ENCODE results near the gene TEKT5.
"Not testable (repeated sequence)": the region's sequence is repeated elsewhere in the genome, so short reads cannot be mapped to it uniquely, and the experiment has no call there.

TEKT5 gene

GRCh38 chr16:10637337-10638037 lies 57.2 kb downstream of the TEKT5 start:
- DNase-seq = no peak
- Histone ChIP-seq H3K9me3 (no peaks in the 10 kb centered on the region), H3K4me1 (no peaks in the 10 kb centered on the region), H3K36me3 (no peaks in the 10 kb centered on the region), H3K4me3 (ENCODE audit: low read depth, low read length) (no peak overlapping the region), H3K27me3 (no peaks in the 10 kb centered on the region)
- TF ChIP-seq CTCF (IDR thresholded peaks at IDR 0.05; ENCODE audit: low read depth, low read length) = no peak

GRCh38 chr16:10635365-10636021 lies 59.2 kb downstream of the TEKT5 start:
- Histone ChIP-seq H3K4me1 (no peaks in the 10 kb centered on the region), H3K9me3 (no peaks in the 10 kb centered on the region), H3K36me3 (no peaks in the 10 kb centered on the region), H3K27me3 (no peaks in the 10 kb centered on the region), H3K4me3 (ENCODE audit: low read depth, low read length) (no peak overlapping the region)
- TF ChIP-seq CTCF (IDR thresholded peaks at IDR 0.05; ENCODE audit: low read depth, low read length) = no peak
- DNase-seq = no peak

- H3K36me3 ChIP-seq; H3K4me3 ChIP-seq (ENCODE audit: low read depth, low read length); H3K9me3 ChIP-seq: not testable (repeated sequence)
Observed at GRCh38 chr16:10633429-10633828, 61.3 kb downstream of the TEKT5 start.

GRCh38 chr16:10631886-10632285 lies 62.8 kb downstream of the TEKT5 start:
- Histone ChIP-seq H3K9me3 (no peaks in the 10 kb centered on the region), H3K4me1 (no peaks in the 10 kb centered on the region), H3K27me3 (no peaks in the 10 kb centered on the region), H3K36me3 (no peaks in the 10 kb centered on the region), H3K4me3 (ENCODE audit: low read depth, low read length) (no peak overlapping the region)
- TF ChIP-seq CTCF (IDR thresholded peaks at IDR 0.05; ENCODE audit: low read depth, low read length) = no peak
- DNase-seq = no peak

More at GRCh38 chr16:10633429-10633828, 61.3 kb downstream of the TEKT5 start:
- H3K27me3 ChIP-seq, DNase-seq, H3K4me1 ChIP-seq: not testable (repeated sequence)

GRCh38 chr16:10629592-10629963 lies 65.2 kb downstream of the TEKT5 start:
- H3K4me3 ChIP-seq (ENCODE audit: low read depth, low read length) = no peak overlapping the region
- DNase-seq = no peak
- no peak for TF ChIP-seq CTCF (IDR thresholded peaks at IDR 0.05; ENCODE audit: low read depth, low read length)
- H3K4me1 ChIP-seq = no peaks in the 10 kb centered on the region
- H3K27me3 ChIP-seq = no peaks in the 10 kb centered on the region
- no peaks in the 10 kb centered on the region for H3K36me3 ChIP-seq
- no peaks in the 10 kb centered on the region for H3K9me3 ChIP-seq

- Histone ChIP-seq H3K4me1 (no peaks in the 10 kb centered on the region), H3K36me3 (no peaks in the 10 kb centered on the region), H3K4me3 (ENCODE audit: low read depth, low read length) (no peak overlapping the region), H3K27me3 (no peaks in the 10 kb centered on the region), H3K9me3 (no peaks in the 10 kb centered on the region)
- no peak for DNase-seq
- no peak for TF ChIP-seq CTCF (IDR thresholded peaks at IDR 0.05; ENCODE audit: low read depth, low read length)
Observed at GRCh38 chr16:10625595-10626357, 69.0 kb downstream of the TEKT5 start.

Data from BE2C (cell line).